ENCODE results near the gene ETS2.

DNA sequence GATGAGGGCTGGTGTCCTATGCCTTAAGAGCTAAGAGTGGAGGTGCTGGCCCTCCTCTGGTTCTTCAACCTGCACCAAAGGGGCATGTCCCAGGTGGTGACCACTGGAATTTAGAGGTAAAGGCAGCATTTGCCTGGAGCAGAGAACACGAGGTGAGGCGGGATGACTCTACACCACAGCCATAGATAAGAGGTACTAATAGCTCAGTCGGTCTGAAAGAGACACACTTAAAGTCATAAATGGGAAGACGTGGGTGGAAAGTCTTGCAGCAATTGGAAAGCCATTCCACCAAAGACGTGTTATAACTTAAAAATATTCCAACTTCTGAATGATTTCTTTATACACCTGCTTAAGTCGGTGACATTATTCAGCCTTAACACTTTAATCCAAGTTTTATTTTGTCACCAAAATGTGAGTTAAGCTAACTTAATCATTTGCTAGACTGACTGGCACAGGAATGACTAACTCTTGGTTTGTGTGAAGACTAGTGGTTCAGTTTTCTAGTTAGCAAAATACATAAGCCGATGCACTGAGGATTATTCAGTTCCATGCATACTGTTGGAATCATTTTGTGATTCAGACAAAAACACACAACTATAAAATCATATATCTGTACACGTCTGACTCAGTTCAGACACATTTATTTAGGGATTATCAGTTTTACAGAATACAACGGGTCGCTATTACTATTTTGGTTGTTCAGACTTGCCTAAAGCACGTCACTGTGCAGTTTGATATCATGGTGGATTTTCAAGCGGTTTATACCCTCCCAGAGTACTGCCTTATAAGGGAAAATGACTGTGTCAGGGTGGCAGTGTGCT, 4.6 kb upstream of the ETS2 start:
- TF ChIP-seq POLR2A (IDR thresholded peaks at IDR 0.05): no peak
- TF ChIP-seq, protein P1, sequence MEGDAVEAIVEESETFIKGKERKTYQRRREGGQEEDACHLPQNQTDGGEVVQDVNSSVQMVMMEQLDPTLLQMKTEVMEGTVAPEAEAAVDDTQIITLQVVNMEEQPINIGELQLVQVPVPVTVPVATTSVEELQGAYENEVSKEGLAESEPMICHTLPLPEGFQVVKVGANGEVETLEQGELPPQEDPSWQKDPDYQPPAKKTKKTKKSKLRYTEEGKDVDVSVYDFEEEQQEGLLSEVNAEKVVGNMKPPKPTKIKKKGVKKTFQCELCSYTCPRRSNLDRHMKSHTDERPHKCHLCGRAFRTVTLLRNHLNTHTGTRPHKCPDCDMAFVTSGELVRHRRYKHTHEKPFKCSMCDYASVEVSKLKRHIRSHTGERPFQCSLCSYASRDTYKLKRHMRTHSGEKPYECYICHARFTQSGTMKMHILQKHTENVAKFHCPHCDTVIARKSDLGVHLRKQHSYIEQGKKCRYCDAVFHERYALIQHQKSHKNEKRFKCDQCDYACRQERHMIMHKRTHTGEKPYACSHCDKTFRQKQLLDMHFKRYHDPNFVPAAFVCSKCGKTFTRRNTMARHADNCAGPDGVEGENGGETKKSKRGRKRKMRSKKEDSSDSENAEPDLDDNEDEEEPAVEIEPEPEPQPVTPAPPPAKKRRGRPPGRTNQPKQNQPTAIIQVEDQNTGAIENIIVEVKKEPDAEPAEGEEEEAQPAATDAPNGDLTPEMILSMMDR (IDR thresholded peaks at IDR 0.05): no peak

Data from ovary (tissue), 3 donors.